Suppressor macrophage treated with lipopolysaccharide for 4 hours (primary cell): ENCODE data around the gene DDX3X.
"Not testable (repeated sequence)": the region's sequence is repeated elsewhere in the genome, so short reads cannot be mapped to it uniquely, and the experiment has no call there.

Experiments used
- DNase-seq: peaks from one replicate; pipeline ENCODE4 v3.0.0-alpha.2; 2020

Gene DDX3X

DNA sequence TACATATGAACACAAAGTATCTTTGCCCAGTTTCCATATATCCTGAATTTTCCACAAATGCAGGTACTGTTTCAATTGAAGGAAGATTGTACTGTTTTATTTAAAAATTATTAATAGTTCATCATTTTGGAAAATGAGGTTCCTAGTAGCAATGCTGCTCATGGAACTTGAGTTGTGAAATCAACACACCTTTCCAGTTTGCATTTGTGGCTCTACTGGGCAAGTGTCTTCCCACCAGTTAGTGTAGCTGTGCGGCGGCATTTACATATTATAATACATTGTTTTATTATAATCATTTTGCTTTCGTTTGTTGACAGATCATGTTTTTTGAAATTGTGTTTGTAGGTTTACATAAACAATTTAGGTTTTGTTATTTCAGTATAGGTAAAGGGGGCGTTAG, 2.0 kb upstream of the DDX3X start:
- DNase-seq = no peak

DNA sequence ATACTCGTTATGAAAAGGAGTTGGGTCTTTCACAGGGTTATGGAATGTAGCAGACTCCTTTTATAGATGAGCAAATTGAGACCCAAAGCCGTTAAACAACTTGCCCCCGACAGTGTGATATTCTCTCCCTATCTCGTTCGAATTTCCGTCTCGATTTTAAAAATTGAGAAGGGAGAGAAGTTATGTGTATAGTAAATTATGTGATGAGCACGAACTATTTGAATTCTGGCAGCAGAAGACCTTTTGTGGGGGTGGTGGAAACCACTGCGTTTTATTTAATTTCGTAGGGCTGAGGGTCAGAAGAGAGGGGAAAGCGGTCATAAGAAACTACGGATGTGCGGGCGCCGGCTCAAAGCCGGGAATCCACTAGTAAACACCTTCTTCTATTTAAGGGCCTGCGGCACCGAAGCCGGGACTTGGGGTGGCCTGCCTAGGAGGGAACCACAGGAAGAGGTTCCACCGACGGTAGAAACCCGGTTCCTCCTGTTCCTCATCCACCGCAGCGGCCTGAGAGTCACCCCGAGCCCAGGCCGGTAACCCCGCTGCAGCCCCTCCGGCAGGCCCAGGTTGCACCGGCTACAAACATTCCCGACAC, 1.5 kb upstream of the DDX3X start:
- no peak for DNase-seq

DNA sequence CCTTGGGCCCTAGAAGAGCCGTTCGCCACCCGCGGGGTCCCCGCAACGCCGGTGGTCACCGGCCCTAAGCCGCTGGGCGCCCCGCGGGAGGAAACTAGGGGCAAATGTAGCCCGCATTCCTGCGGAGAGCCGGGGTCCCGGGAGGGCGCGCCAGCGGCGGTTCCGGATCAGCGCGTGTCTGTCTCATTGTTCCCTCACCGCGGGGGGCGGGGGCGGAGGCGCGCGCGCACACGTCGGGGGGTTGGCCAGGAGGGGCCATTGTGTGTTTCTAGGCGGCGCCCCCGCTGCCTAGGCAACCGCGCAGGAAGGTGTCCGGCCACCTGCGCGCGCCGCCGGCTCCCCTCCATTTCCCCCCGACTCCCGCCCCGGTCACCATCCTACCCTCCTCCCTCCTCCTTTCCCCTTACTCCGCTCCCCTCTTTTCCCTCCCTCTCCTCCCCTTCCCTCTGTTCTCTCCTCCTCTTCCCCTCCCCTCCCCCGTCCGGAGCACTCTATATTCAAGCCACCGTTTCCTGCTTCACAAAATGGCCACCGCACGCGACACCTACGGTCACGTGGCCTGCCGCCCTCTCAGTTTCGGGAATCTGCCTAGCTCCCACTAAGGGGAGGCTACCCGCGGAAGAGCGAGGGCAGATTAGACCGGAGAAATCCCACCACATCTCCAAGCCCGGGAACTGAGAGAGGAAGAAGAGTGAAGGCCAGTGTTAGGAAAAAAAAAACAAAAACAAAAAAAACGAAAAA, 789 bp upstream of the DDX3X start:
- peak; percentile 81 for DNase-seq

DNA sequence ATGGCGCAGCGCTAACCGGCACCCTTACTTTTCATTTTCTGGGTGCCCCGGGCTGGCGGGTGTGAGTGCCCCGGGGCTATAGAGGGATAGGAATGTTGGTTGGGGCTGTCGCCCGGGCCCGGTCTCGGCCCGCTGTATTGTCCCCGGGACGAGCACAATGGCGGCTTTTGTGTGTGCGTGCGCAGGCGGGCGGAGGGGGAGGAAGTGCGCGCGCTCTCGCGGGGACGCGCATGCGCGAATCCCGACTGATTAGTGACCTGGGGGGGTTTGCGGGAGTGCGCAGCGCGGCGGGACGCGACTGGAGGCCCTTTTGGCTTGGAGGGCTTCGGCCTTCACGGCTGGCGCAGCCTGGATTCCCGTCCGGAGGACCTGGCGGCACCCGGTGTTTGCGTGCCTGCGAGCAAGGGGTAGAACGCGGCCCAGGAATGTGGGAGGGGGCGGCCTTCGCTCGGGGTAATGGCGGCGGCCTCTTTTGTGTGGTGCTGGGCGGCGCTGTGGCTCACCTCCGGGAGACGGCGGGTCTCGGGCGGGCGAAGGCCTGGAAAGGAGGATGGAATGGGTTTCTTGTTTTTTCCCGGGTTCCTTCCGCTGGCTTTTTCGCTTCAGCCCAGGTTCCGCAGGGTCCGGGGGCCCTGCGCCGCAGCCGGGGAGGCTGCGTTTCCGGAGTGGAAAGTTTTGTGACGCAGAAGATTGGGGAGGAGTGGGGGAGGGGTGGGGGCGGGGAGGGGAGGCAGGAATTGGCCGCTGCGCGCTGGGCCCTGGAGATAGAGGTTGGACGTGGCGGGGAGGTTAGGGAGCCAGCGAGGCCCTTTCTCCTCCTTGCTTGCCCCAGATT, 618 bp downstream of the DDX3X start:
- peak; percentile 77 for DNase-seq

DNA sequence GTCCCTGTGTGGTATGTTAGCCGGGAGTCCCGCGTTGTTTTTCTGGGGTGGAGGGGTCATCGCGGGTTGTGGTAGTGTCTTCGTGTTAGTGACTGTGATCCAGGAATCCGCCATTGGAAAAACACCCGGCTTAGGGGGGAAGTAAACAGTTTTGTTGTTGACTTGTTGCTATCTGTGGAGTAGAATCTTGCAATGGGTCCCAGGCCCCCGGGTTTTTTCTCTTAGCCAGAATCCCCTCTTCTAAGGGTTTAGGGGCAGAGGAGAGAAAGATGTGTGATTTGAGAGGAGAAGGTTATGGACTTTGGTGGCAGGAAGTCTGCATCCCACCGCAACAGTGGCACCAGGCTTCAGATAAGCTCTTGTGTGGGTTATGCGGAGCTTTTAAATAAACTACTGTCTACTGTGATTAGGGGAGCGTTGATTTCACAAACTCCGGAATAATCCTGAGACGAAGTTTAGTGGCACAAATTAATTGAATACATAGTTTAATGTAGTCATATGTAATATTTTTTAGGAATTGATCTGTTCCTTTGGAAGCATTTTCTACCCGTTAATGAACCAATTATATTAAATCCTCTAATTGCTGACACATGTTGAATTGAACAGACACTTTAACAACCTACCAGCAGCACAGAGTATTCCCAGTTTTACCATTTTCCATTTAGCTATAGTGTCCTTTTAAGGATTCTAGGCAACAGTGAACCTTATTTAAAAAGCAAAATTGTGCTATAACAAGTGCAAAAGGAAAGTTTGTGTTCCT, 1.4 kb downstream of the DDX3X start:
- no peak for DNase-seq

DNA sequence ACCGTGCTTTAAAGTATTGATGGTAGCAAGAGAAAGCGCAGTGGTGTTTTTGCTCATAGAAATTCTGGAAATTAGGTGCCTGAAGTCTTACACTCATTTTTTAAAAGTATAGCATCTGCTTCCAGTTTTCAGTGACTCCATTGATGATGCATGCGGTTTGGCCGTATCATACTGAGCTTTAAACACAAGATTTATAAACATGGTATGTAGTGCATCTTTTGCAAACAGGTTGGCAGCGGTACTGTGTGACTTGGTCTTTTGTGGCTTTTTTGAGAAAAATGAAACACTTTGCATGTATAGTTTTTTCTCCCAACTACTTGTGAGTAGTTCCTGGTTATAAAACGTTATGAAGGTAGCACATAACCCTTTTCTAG, 2.0 kb downstream of the DDX3X start:
- no peak for DNase-seq

DNA sequence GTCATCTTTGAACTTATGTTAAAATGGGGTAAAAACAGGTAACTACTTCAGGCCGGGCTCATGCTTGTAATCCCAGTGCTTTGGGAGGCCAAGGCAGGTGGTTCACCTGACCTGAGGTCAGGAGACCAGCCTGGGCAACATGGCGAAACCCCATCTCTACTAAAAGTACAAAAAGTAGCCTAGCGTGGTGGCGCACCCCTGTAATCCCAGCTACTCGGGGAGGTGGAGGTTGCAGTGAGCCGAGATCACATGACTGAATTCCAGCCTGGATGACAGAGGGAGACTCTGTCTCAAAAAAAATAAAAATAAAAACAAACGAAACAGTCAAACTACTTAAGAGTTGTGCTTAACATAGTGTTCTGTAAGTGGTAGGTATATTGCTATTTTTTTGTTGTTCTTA, 2.5 kb downstream of the DDX3X start:
- no peak for DNase-seq

DNA sequence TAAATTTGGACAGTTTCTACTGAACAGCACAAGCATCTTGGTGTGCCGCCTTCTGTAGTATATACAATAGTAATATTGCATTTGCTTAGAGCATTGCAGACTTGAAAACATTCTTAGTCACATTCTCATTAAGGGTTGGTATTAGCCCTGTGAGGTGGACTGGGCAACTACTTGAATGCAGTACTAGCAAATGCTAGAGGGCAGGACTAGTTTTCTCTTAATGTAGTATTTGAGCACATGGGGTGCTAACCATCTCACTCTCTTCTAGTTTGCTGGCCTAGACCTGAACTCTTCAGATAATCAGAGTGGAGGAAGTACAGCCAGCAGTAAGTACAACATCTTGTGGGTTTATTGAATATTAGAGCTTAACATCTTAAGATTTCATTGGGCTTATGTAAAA, 3.2 kb downstream of the DDX3X start:
- no peak for DNase-seq

DNA sequence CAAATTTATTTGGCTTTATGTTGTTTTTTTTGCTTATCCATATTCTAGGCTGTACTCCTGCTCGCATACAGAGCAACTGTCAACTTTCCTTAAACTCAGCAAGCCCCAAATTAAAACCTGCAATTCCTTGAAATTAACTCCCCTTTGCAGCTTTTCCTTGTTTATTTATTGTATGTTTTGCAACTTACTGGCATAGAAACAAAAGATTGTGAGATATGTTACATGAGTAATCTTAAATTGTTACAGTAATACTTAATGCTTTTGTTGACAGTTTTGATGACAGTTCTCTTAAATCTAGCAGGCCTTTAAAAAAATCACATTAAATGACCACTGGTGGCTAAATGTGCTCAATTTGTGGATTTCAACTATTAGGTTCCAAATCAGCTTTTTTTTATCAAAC, 4.5 kb downstream of the DDX3X start:
- no peak for DNase-seq

DNA sequence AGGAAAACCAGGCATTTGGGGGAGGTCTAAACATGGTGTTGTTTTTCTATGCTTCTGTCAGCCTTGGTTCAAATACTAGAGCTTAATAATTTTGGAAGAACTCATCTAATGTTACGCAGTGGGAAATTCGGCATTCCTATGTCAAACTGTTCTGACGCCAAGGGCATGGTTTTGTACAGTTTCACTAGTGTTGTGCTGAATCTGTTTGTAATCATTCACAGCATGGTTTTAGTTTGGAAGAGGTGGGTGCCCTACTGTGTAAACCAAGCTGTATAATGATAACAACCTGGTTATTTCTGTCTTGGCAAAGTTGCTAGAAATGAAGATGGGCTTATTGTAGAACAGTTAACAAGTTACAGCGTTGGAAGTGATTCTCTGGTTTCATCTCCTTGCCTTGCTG, 5.2 kb downstream of the DDX3X start:
- DNase-seq = no peak

DNA sequence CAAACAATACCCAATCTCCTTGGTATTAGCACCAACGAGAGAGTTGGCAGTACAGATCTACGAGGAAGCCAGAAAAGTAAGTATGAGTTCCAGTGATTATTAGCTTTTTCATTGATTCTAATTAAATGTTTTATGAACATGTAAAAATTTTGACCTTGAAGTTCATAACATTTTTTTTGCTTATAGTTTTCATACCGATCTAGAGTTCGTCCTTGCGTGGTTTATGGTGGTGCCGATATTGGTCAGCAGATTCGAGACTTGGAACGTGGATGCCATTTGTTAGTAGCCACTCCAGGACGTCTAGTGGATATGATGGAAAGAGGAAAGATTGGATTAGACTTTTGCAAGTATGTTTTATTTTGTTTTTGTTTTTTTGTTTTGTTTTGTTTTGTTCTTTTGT, 10.1 kb downstream of the DDX3X start:
- DNase-seq = no peak

DNA sequence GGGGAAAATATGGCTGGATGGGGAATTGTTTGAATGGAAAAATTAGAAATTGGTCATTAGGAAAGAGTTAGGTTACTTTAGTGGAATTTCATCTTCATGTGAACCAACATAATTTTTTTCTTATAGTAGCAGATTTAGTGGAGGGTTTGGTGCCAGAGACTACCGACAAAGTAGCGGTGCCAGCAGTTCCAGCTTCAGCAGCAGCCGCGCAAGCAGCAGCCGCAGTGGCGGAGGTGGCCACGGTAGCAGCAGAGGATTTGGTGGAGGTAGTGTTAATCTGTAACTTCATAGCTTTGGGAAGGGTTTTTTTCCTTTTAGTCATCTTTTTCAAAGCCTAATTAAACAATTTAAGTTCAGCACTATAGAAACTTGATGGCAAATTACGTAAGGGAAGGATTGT, 13.2 kb downstream of the DDX3X start:
- DNase-seq = no peak

DNA sequence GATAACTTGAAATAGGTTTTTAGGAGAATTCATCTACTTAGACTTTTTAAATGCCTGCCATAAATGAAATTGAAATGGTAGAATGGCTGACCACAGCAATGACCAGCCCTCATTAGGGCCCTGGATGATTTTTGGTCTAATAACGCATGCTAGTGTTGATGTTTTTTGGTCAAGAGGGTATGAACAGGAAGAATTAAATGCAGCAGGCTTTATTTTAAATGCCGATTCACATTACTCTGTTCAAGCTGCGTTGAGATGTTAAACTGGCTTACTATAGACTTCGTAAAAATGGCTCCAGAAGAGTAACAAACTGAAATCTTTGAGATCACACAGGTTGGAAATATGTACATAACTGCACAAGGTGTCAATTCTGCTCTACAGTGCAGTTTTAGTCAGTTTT, 14.6 kb downstream of the DDX3X start:
- DNase-seq = no peak

DNA sequence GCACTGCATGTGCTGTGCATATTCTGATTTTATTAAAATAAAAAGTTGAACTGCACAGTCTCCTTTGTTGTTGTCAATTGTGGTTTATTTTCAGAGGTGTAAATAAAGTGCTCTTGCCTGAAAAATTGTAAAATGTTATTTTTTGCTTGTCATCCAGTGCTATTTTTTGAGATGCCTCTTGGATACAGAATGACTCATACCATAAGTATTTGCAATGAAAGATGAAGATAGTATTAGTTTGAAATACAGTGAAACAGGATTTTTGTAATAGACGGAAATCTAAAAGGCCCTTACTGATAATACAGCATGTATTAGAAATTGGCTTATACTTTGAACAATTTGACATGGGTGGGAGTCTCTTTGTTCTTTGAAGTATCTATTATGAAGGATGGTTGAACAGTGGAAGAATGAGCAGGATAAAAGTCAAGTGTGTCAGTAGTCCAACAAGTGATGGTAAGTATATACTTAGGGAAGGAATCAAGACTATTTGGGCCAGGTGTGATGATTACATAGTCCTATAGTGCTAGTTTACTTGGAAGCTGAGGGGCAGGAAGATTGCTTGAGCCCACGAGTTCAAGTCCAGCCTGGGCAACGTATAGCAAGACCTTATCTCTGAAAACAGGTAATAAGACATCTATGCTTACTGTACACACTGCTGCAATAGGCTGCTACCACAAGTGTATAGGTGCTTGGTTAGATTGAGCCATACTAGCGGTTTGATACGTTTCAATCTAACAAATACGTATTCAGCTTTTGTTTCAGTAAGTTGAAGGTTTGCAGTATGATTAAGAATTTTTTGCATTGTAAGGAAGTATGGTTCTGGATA, 16.4 kb downstream of the DDX3X start:
- DNase-seq = no peak

DNA sequence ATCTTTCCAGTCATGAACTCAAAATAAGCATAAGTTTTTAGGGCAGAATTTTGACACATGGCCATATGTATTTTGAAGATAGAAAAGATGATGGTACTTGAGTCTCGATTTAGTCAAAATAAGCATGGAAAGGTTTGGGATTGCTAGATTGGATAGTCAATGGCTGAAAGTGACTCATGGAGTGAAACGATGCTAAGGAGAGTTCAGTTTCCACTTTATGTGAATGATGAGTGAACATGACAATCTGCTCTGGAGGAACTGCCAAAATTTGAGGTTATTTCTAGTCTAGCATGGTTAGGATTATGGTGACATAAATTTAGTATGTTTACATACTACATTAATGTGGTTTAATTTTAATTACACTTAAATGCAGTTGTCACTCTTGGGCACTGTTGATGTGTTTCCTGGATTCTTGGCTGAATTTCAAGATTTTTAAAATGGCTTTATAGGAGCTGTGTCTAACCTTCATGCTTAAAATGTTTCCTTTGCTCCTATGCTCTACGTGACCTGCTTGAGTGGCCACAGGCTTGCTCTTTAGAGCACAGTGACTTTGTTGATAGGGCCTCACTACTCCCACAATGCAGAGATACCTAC, 17.1 kb downstream of the DDX3X start:
- no peak for DNase-seq

DNA sequence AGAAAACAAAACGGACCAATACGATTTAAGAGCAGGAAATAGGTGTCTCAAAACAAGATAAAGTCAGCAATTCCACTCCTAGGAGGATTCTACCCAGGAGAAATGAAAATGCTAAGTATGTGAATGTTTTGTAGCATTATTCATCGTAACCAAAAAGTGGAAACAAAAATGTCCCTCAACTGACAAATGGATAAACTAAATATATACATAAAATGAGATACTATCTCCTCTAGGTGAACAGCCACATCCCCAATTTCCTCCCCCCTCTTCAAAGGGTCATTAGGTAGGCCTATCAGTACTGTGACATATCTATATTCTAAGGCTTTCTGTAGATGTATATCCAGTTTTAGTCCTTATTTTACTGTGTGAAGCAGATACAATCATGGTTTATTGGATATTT, 18.0 kb downstream of the DDX3X start:
- DNase-seq = no peak

DNA sequence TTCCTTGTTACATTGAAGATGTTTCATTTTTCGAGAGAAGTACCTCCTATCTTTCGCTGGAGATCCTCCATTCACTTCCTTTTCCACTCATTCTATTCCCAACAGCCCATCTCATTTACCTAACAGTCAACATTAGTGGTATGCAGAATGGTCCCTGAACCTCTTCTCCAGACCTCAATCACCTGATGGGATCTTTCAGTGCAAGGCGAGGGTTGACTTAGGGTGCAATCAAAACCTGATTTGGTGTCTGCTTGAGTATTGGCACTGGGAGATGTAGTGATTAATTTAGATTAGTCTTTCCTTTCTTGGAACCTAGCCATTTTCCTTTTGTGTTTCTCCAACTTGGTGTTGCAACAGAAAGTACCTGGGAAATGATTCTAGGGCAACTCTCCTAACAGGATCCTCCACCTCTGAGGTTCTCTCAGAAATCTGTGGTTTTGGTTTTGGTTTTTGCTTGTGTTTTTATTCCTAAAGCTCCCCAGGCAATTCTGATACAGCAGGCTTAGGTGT, 18.4 kb downstream of the DDX3X start:
- no peak for DNase-seq

DNA sequence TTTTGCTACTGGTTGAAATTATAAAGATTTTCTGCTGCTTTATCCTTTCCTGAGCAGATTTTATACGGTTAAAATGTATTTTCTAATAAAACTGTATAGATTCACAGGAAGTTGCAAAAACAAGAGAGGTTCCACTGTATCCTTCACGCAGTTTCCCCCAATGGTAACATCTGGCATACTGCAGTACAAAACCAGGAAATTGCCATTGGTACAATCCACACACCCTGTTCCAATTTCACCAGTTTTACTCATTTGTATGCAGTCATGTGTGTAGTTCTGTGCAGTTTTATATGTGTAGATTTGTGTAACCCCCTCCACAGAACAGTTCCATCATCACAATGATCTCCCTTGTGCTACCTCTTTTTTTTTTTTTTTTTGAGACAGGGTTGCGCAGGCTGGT, 20.0 kb downstream of the DDX3X start:
- DNase-seq = no peak

DNA sequence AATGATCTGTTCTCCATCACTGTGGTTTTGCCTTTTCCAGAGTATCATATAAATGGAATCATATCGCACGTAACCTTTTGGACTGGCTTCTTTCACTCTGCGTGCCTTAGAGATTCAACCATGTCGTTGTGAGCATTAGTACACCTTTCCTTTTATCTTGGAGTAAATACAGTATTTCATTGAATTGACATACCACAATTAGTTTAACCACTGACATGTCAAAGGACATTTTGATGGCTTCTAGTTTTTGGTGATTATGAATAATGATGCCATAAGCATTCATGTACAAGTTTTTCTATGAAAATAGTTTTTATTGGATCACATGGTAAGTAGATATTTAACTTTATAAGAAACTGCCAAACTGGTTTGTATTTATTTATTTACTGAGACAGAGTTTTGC, 35.2 kb downstream of the DDX3X start:
- DNase-seq = no peak

DNA sequence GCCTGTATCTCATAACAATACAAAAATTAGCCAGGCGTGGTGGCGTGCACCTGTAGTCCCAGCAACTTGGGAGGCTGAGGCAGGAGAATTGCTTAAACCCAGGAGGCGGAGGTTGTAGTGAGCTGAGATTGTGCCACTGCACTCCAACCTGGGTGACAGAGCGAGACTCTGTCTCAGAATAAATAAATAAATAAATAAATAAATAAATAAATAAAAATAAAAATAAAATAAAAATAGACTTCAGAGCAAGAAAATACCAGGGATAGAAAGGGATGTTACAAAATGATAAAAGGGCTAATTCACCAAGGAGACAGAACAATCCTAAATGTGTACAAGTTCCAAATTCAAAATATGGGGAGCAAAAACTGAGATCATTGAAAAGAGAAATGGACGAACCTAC, 37.6 kb downstream of the DDX3X start:
- not testable (repeated sequence) for DNase-seq

DNA sequence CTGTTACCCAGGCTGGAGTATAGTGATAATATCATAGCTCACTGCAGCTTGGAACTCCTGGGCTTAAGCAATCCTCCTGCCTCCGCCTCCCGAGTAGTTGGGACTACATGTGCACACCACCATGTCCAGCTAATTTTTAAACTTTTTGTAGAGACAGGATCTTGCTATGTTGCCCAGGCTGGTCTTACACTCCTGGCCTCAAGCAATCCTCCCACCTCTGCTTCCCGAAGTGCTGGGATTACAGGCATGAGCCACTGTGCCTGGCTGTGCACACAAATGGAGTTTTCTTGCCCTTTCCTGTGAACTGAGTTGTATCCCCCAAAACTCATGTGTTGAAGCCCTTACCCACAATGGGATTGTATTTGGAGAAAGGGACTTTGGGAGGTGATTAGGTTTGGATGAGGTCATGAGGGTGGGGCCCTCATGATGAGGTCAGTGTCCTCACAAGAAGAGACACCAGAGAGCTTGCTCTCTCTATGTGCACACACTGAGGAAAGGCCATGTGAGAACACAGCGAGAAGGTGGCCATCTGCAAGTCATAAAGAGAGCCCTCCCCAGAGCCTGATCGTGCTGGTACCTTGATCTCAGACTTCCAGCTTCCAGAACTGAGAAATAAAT, 40.1 kb downstream of the DDX3X start:
- no peak for DNase-seq
